Activated CD4-positive, alpha-beta memory T cell treated with anti-CD3 and anti-CD28 coated beads for 36 hours (primary cell): ENCODE results near the gene LIPN. TPM values are rescaled to one million over a fixed set of nuclear protein-coding genes. Genes with fewer than 3 reads are reported as not detected.
"Not testable (repeated sequence)": the region's sequence is repeated elsewhere in the genome, so short reads cannot be mapped to it uniquely, and the experiment has no call there.

Source experiments
- CTCF ChIA-PET: fragments of 350-600 bp; sonication (Branson Sonifier 250); formaldehyde crosslinking; loops from one replicate; lab custom pipeline; 2021; ENCODE audit warnings: antibody characterized with exemption, inconsistent platforms; lab: Charles Lee
- POLR2A ChIA-PET: fragments of 350-600 bp; sonication (Branson Sonifier 250); formaldehyde crosslinking; loops from one replicate; lab custom pipeline; 2021; ENCODE audit warnings: antibody characterized with exemption; lab: Charles Lee
- DNase-seq: peaks from one replicate; pipeline ENCODE4 v3.0.0-alpha.2; 2020
- H3K27ac Mint-ChIP-seq: one replicate; pipeline ENCODE4 v1.8.0; 2021; ENCODE audit warnings: mixed read lengths
- H3K27me3 Mint-ChIP-seq: one replicate; pipeline ENCODE4 v1.8.0; 2021; ENCODE audit warnings: mixed read lengths
- H3K36me3 Mint-ChIP-seq: one replicate; pipeline ENCODE4 v1.8.0; 2021; ENCODE audit warnings: mixed read lengths
- H3K4me1 Mint-ChIP-seq: one replicate; pipeline ENCODE4 v1.8.0; 2021; ENCODE audit warnings: low read depth, mixed read lengths
- H3K4me3 Mint-ChIP-seq: one replicate; pipeline ENCODE4 v1.8.0; 2021; ENCODE audit warnings: mild to moderate bottlenecking, mixed read lengths
- H3K9me3 Mint-ChIP-seq: one replicate; pipeline ENCODE4 v1.8.0; 2021; ENCODE audit warnings: mixed read lengths
- intact Hi-C: fragments of 100-400 bp; cut with micrococcal nuclease; formaldehyde crosslinking; loops from one replicate; pipeline ENCODE4 v1.15.1; 2023
- total RNA-seq, 2 experiments: library from RNA; stranded (reverse); gene quantifications; one replicate each; pipeline ENCODE4 v1.2.3, GENCODE V29; 2021

The LIPN gene
- total RNA-seq, result not detected

DNA sequence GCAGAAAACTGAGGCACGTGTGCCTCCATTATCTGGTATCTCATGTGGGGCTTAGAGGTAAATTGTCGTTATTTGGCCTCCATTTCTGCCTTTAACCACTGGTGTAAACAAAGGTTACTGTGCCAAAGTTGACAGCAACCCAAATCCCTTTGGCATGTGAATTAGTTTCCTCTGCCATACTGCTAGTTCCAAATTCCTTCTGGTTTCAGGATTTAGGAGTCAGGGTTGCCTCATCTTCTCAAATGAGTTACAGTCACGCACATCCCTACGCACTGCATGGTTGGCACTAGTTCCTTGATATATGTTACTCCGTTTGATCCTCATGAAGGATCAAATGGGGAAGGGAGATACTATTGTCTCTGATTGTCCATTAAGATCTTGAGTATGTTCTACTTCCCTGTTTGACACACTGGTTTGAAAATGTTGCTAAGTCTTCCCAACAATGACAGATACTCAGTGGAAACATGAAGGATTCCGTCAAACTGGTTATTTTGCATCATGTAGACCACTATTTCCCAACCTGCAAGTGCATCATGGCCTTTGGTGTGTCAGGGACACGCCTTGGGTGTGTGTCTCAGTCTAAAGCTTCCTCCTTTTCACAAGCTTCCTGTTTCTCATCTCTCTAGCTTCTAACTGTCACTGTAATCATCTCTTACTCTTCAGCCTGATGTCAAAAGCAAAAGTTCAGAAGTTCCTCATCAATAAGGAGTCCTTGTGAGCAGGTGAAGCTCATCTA, at the start of gene LIPN:
Gene LIPN (plus strand): TSS at position 655 of the 736 bp plus-strand sequence. CDS start 1,386 bp downstream, outside the sequence.
- intact Hi-C loops, result no loop called here
- DNase-seq, result no peak
- peaks cover 3% of the 10 kb centered on the region for H3K27me3 Mint-ChIP-seq
- no peak within 1 kb of the TSS for H3K27ac Mint-ChIP-seq
- H3K4me3 Mint-ChIP-seq, result no peak within 1 kb of the TSS
- CTCF ChIA-PET, result interaction anchor here (1.0 kb wide), 1 partner anchor 51 kb away, joined by 3 read pairs; no protein-coding TSS in a partner anchor
- H3K9me3 Mint-ChIP-seq, result no peaks in the 10 kb centered on the region
- H3K4me1 Mint-ChIP-seq, result peaks cover 14% of the 10 kb centered on the region
- H3K36me3 Mint-ChIP-seq, result no peaks in the 10 kb centered on the region
- POLR2A ChIA-PET, result no interaction called here

DNA sequence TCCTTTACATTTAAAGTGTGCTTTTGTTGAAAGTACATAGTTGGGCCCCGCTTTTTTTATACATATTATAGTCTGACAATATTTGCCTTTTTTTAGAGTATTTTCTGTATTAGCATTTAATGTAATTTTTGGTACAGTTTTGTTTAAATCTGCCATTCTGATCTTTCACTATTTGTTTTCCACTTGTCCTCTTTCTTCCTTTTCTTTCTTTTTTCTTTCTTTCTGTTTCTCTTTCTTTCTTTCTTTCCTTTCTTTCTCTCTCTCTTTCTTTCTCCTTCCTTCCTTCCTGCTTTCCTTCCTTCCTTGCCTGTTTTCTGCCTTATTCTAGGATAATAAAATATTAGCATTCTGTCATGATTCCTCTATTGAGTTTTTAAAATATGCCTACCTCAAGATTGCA, 44.3 kb upstream of the LIPN start:
- intact Hi-C loops, result no loop called here
- DNase-seq, result no peak
- POLR2A ChIA-PET, result no interaction called here
- Mint-ChIP-seq H3K9me3 (no peaks in the 10 kb centered on the region), H3K4me1 (no peaks in the 10 kb centered on the region), H3K27ac (no peak overlapping the region), H3K4me3 (no peak overlapping the region), H3K27me3 (peaks cover 5% of the 10 kb centered on the region), H3K36me3 (no peaks in the 10 kb centered on the region)
- CTCF ChIA-PET, result no interaction called here

GRCh38 chr10:88721392-88721791, 38.4 kb upstream of the LIPN start:
- H3K36me3 Mint-ChIP-seq, result no peaks in the 10 kb centered on the region
- no peak overlapping the region for H3K4me3 Mint-ChIP-seq
- peaks cover 6% of the 10 kb centered on the region for H3K27me3 Mint-ChIP-seq
- H3K4me1 Mint-ChIP-seq, result no peaks in the 10 kb centered on the region
- DNase-seq, result no peak
- POLR2A ChIA-PET, result no interaction called here
- intact Hi-C loops, result no loop called here
- CTCF ChIA-PET, result interaction anchor here (0.7 kb wide), 1 partner anchor 23 kb away, joined by 3 read pairs; no protein-coding TSS in a partner anchor
- no peaks in the 10 kb centered on the region for H3K9me3 Mint-ChIP-seq
- H3K27ac Mint-ChIP-seq, result no peak overlapping the region

DNA sequence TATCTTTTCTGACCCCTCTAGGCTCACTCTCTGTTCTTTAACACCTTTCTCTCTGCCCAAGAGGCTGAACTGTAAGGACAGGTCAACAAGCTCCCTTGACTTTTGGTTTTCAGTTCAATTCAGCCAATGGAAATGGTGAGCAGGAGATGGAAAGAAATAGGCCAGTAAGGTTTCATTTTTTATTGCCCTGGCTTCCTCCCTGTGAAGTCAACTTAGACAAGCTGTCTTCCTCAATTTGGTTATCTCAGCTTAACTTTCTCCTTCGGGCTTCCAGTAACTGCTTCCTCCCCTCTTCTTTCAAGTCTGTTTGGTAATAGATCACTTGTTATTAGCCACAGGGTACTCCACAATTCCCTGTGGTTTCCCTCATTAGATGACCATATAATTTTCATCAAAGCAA, 34.0 kb upstream of the LIPN start:
- intact Hi-C loops, result loop anchor here (2.0 kb wide), 1 partner anchor 29 kb away; no protein-coding TSS in a partner anchor
- Mint-ChIP-seq H3K27me3 (peaks cover 1% of the 10 kb centered on the region), H3K4me1 (no peaks in the 10 kb centered on the region), H3K4me3 (no peak overlapping the region), H3K36me3 (no peaks in the 10 kb centered on the region), H3K9me3 (no peaks in the 10 kb centered on the region), H3K27ac (no peak overlapping the region)
- no peak for DNase-seq
- CTCF ChIA-PET, result interaction anchor here (0.6 to 1.0 kb wide), 3 partner anchors 83 to 161 kb away, joined by 3 to 4 read pairs (median 4); no protein-coding TSS in a partner anchor
- POLR2A ChIA-PET, result no interaction called here

GRCh38 chr10:88728107-88728763, 31.6 kb upstream of the LIPN start:
- Mint-ChIP-seq H3K27ac (no peak overlapping the region), H3K36me3 (no peaks in the 10 kb centered on the region), H3K4me3 (no peak overlapping the region), H3K27me3 (peaks cover 1% of the 10 kb centered on the region), H3K4me1 (no peaks in the 10 kb centered on the region), H3K9me3 (no peaks in the 10 kb centered on the region)
- DNase-seq, result peak; percentile 76
- CTCF ChIA-PET, result interaction anchor here (0.7 to 2.9 kb wide), 22 partner anchors 9 to 205 kb away, joined by 3 to 22 read pairs (median 4); partner anchors contain the start of gene RNLS
- POLR2A ChIA-PET, result no interaction called here
- intact Hi-C loops, result loop anchor here (1.0 kb wide), 2 partner anchors 82 to 204 kb away; no protein-coding TSS in a partner anchor

GRCh38 chr10:88730864-88731263, 29.0 kb upstream of the LIPN start:
- intact Hi-C loops, result no loop called here
- Mint-ChIP-seq H3K36me3 (no peaks in the 10 kb centered on the region), H3K9me3 (no peaks in the 10 kb centered on the region), H3K27me3 (no peaks in the 10 kb centered on the region), H3K4me1 (no peaks in the 10 kb centered on the region), H3K4me3 (no peak overlapping the region), H3K27ac (no peak overlapping the region)
- no peak for DNase-seq
- ChIA-PET CTCF (interaction anchor here (0.6 kb wide), 1 partner anchor 63 kb away, joined by 3 read pairs; no protein-coding TSS in a partner anchor), POLR2A (no interaction called here)

DNA sequence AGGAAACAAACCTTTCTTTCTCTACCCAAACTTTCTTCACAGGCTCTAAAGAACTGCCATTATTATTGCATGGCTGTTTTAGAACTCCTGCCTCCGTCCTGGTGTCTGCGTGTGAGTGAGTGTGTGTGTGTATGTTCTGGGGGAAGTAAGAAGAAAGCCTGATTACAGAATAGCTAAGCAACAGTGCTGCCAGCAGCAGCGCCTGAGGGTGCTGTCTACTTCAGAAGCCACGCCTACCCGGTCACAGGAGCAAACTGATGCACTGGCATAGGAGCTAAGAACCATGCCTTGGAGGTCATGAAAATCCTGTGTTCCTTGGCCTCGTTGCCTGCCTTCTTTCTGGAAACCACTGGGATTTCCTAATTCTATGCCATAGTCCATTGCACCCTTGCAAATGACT, 28.5 kb upstream of the LIPN start:
- no peak for DNase-seq
- Mint-ChIP-seq H3K4me1 (no peaks in the 10 kb centered on the region), H3K27me3 (no peaks in the 10 kb centered on the region), H3K9me3 (no peaks in the 10 kb centered on the region), H3K27ac (no peak overlapping the region), H3K4me3 (no peak overlapping the region), H3K36me3 (no peaks in the 10 kb centered on the region)
- ChIA-PET POLR2A (no interaction called here), CTCF (interaction anchor here (0.6 kb wide), 1 partner anchor 63 kb away, joined by 3 read pairs; no protein-coding TSS in a partner anchor)
- intact Hi-C loops, result no loop called here

DNA sequence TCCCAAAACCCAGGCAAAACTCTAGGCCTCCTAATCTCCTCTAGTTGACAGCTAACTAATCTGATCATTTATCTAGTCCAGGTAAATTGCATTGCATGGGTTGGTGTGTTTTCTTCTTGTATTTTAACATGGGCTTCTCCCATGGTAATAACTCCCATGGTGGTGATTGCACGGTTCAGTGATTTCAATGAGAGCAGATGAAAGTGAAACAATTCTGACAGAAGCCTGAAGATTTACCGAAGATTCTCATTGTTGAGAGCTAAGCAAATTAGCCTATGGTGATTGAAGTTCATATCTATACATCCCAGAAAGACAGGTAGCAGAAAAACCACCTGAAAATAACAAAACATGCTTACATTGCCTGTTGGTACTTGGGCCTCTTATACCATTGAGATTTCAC, 26.6 kb upstream of the LIPN start:
- intact Hi-C loops, result no loop called here
- Mint-ChIP-seq H3K36me3 (no peaks in the 10 kb centered on the region), H3K27me3 (peaks cover 4% of the 10 kb centered on the region), H3K9me3 (no peaks in the 10 kb centered on the region), H3K27ac (no peak overlapping the region), H3K4me3 (no peak overlapping the region), H3K4me1 (no peaks in the 10 kb centered on the region)
- ChIA-PET POLR2A (no interaction called here), CTCF (no interaction called here)
- no peak for DNase-seq

- Mint-ChIP-seq H3K4me1 (no peaks in the 10 kb centered on the region), H3K9me3 (no peaks in the 10 kb centered on the region), H3K27ac (no peak overlapping the region), H3K27me3 (peaks cover 9% of the 10 kb centered on the region), H3K36me3 (no peaks in the 10 kb centered on the region), H3K4me3 (no peak overlapping the region)
- DNase-seq, result no peak
- intact Hi-C loops, result no loop called here
- ChIA-PET CTCF (interaction anchor here (0.6 kb wide), 1 partner anchor 203 kb away, joined by 3 read pairs; no protein-coding TSS in a partner anchor), POLR2A (no interaction called here)
Measured at GRCh38 chr10:88735661-88736060, 24.2 kb upstream of the LIPN start.

GRCh38 chr10:88741921-88742320, 17.9 kb upstream of the LIPN start:
- H3K4me3 Mint-ChIP-seq, intact Hi-C loops: not testable (repeated sequence)
- CTCF ChIA-PET, result interaction anchor here (1.2 to 1.3 kb wide), 2 partner anchors 12 to 14 kb away, joined by 3 read pairs; no protein-coding TSS in a partner anchor

DNA sequence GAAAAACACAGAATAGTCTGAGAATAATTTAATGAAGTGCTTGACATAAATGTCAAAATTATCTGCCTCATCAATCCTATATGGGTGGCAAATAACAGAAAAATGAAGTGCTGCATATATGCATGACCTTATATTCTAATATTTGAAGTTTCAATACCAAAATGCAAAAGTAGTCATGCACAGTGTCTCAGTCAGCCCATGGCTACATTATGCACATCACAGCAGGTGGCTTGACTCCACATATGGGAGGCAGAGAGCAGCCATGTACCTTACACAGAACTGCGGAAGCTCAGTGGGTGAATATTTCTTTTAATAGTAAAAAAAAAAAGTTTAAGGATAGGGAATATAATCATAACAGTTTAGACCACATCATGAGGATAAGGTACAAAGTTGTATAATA, 17.4 kb upstream of the LIPN start:
- no peak overlapping the region for H3K27ac Mint-ChIP-seq
- no peaks in the 10 kb centered on the region for H3K4me1 Mint-ChIP-seq
- peaks cover 19% of the 10 kb centered on the region for H3K27me3 Mint-ChIP-seq
- no peak overlapping the region for H3K4me3 Mint-ChIP-seq
- ChIA-PET POLR2A (no interaction called here), CTCF (interaction anchor here (1.2 to 1.3 kb wide), 2 partner anchors 13 to 14 kb away, joined by 3 read pairs; no protein-coding TSS in a partner anchor)
- DNase-seq, result no peak
- intact Hi-C loops, result no loop called here
- no peaks in the 10 kb centered on the region for H3K36me3 Mint-ChIP-seq
- H3K9me3 Mint-ChIP-seq, result peaks cover 4% of the 10 kb centered on the region

More at GRCh38 chr10:88741921-88742320, 17.9 kb upstream of the LIPN start:
- DNase-seq, POLR2A ChIA-PET, H3K27ac Mint-ChIP-seq, H3K9me3 Mint-ChIP-seq, H3K36me3 Mint-ChIP-seq, H3K4me1 Mint-ChIP-seq: not testable (repeated sequence)
- peaks cover 19% of the 10 kb centered on the region for H3K27me3 Mint-ChIP-seq

- POLR2A ChIA-PET, result no interaction called here
- no peak for DNase-seq
- Mint-ChIP-seq H3K27me3 (peaks cover 14% of the 10 kb centered on the region), H3K27ac (no peak overlapping the region), H3K4me3 (no peak overlapping the region), H3K36me3 (no peaks in the 10 kb centered on the region), H3K9me3 (peaks cover 9% of the 10 kb centered on the region), H3K4me1 (no peaks in the 10 kb centered on the region)
- intact Hi-C loops, result no loop called here
- CTCF ChIA-PET, result interaction anchor here (1.5 kb wide), 1 partner anchor 56 kb away, joined by 3 read pairs; no protein-coding TSS in a partner anchor
Measured at GRCh38 chr10:88744002-88744401, 15.8 kb upstream of the LIPN start.
